Fibroblast of mammary gland (primary cell): ENCODE data around the gene ANO2.

Experiments used
- DNase-seq: peaks from one replicate; pipeline ENCODE4 v3.0.0-alpha.2; 2010; ENCODE audit warnings: low read depth
- H3K4me3 ChIP-seq: 2 replicates; pipeline ENCODE4 v1.5.1; 2011; ENCODE audit warnings: low read depth, mild to moderate bottlenecking, low read length, moderate library complexity; ENCODE audit not compliant: control insufficient read depth
- CTCF ChIP-seq: conservative IDR thresholded peaks from 2 replicates; pipeline ENCODE4 v1.5.1; 2011; ENCODE audit warnings: low read depth, low read length, inconsistent platforms; ENCODE audit not compliant: control insufficient read depth, insufficient read depth

ANO2 gene

GRCh38 chr12:5927732-5928516 is 17.1 kb downstream of the ANO2 start:
- DNase-seq: no peak
- no peak for TF ChIP-seq CTCF
- no peak overlapping the region for H3K4me3 ChIP-seq

- no peak for DNase-seq
- no peak for TF ChIP-seq CTCF
- H3K4me3 ChIP-seq: no peak overlapping the region
These were observed 19.4 kb downstream of the ANO2 start for GRCh38 chr12:5925646-5926045.

GRCh38 chr12:5924342-5924741 is 20.7 kb downstream of the ANO2 start:
- no peak for TF ChIP-seq CTCF
- no peak for DNase-seq
- no peak overlapping the region for H3K4me3 ChIP-seq

GRCh38 chr12:5923751-5924150 is 21.3 kb downstream of the ANO2 start:
- no peak for DNase-seq
- no peak for TF ChIP-seq CTCF
- H3K4me3 ChIP-seq: no peak overlapping the region

GRCh38 chr12:5923043-5923605 is 21.9 kb downstream of the ANO2 start:
- no peak overlapping the region for H3K4me3 ChIP-seq
- DNase-seq: no peak
- no peak for TF ChIP-seq CTCF

- TF ChIP-seq CTCF: no peak
- no peak for DNase-seq
- no peak overlapping the region for H3K4me3 ChIP-seq
These were observed 22.8 kb downstream of the ANO2 start for GRCh38 chr12:5921966-5922899.
